HepG2 (cell line): ENCODE measurements around the gene MAGI1.

Source experiments
- FOXJ3 ChIP-seq: sonication (generic); formaldehyde crosslinking; IDR thresholded peaks from 2 replicates; pipeline ENCODE4 v1.4.0; 2020; ENCODE audit warnings: missing genetic modification reagents, mild to moderate bottlenecking, borderline replicate concordance
- KAT8 ChIP-seq: IDR thresholded peaks from 2 replicates; pipeline ENCODE4 v1.6.1; 2016; ENCODE audit warnings: missing genetic modification reagents, missing compliant biosample characterization
- NBN ChIP-seq: fragments of 450-650 bp; conservative IDR thresholded peaks from 2 replicates; pipeline ENCODE4 v1.6.1; 2017
- ZNF432 ChIP-seq: sonication (generic); formaldehyde crosslinking; IDR thresholded peaks from 2 replicates; pipeline ENCODE4 v1.5.0; 2020; ENCODE audit warnings: missing genetic modification reagents, mild to moderate bottlenecking, borderline replicate concordance

DNA sequence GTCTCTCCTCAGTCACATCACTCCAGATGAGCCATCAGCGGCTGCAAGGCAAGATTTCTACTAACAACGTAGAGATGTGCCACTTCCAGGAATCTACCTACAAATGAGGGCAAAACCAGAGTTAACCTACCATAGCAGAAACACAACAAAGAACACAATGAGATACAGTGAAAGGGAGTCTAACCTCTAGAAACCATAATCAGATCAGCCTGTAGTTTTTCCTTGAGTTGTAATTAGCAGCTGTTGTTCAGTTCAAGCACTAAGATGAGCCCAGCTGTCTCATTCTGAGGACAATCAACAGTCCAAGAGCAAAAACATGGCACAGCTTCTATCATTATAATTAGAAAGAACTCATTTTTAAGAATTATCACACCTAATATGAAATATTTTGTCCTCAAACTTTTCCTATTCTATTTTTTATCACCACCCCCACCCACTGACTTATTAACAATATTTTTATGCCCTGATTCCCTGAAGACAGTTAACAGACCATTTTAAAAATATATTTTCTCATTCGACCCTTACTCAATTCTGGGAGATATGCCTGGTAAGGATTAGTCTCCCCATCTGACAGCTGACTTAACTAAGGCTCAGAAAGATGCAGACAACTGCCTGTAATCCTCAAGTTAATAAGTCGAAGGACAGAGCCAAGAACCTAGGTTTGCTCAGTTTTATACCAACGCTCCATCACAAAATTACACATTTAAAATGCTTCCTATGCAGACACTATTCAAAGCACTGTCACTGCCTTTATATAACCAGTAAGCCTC lies 50.1 kb downstream of the MAGI1 start:
- no peak for TF ChIP-seq NBN
- no peak for TF ChIP-seq ZNF432 (CRISPR knock-in tag)
- TF ChIP-seq KAT8, result no peak
- TF ChIP-seq FOXJ3 (CRISPR knock-in tag), result no peak
